Cardiac muscle cell (in vitro differentiated cells and primary cell): ENCODE results near the gene TRIM40. TPM values are rescaled to one million over a fixed set of nuclear protein-coding genes. Genes with fewer than 3 reads are reported as not detected.
"Not testable (repeated sequence)": the region's sequence is repeated elsewhere in the genome, so short reads cannot be mapped to it uniquely, and the experiment has no call there.

Source experiments
- DNase-seq, 2 donors: peaks; one replicate each; pipeline versions ENCODE4 v3.0.0 to v3.0.0-alpha.2; 2010 to 2017; ENCODE audit warnings: low read depth in 1 of 2, low spot score in 1 of 2
- H3K27ac ChIP-seq: fragments of 200-600 bp; sonication (generic); 2 replicates; pipeline ENCODE4 v1.5.1; 2016
- H3K27me3 ChIP-seq: fragments of 200-600 bp; sonication (generic); 2 replicates; pipeline ENCODE4 v1.6.0; 2016; ENCODE audit warnings: control low read depth
- H3K36me3 ChIP-seq: fragments of 200-600 bp; sonication (generic); 2 replicates; pipeline ENCODE4 v1.5.1; 2016; ENCODE audit warnings: control low read depth
- H3K4me1 ChIP-seq: fragments of 200-600 bp; sonication (generic); 2 replicates; pipeline ENCODE4 v1.8.1; 2017; ENCODE audit warnings: low read depth, mild to moderate bottlenecking, mixed run types
- H3K4me3 ChIP-seq: fragments of 200-600 bp; sonication (generic); 2 replicates; pipeline ENCODE4 v1.5.1; 2016; ENCODE audit warnings: mild to moderate bottlenecking
- H3K9me3 ChIP-seq: fragments of 200-600 bp; sonication (generic); 2 replicates; pipeline ENCODE4 v1.5.1; 2017; ENCODE audit warnings: low read depth, mild to moderate bottlenecking, control low read depth
- polyA plus RNA-seq: library from polyadenylated mRNA; unstranded; fragments of >200 nt; fragmentation: Nextera tagmentation; extraction: Ambion mirVana; gene quantifications from 2 replicates; pipeline ENCODE4 v1.2.1, GENCODE V29; 2016
- total RNA-seq: library from RNA; depleted of rRNA; stranded (reverse); fragments of >200 nt; gene quantifications from 2 replicates; pipeline ENCODE4 v1.2.3, GENCODE V29; 2016
- TF ChIP-seq, protein P1 (sequence below): IDR thresholded peaks from 2 replicates; pipeline ENCODE4 v1.5.1; 2012; ENCODE audit warnings: low read depth, mild to moderate bottlenecking, low read length

The TRIM40 gene
- total and polyA plus RNA-seq, 2 experiments from 2014 or later: not detected

- H3K4me3 ChIP-seq: no peak overlapping the region
- no peaks in the 10 kb centered on the region for H3K4me1 ChIP-seq
- no peaks in the 10 kb centered on the region for H3K36me3 ChIP-seq
- H3K9me3 ChIP-seq: no peaks in the 10 kb centered on the region
- H3K27ac ChIP-seq: no peak overlapping the region
- TF ChIP-seq, protein P1, sequence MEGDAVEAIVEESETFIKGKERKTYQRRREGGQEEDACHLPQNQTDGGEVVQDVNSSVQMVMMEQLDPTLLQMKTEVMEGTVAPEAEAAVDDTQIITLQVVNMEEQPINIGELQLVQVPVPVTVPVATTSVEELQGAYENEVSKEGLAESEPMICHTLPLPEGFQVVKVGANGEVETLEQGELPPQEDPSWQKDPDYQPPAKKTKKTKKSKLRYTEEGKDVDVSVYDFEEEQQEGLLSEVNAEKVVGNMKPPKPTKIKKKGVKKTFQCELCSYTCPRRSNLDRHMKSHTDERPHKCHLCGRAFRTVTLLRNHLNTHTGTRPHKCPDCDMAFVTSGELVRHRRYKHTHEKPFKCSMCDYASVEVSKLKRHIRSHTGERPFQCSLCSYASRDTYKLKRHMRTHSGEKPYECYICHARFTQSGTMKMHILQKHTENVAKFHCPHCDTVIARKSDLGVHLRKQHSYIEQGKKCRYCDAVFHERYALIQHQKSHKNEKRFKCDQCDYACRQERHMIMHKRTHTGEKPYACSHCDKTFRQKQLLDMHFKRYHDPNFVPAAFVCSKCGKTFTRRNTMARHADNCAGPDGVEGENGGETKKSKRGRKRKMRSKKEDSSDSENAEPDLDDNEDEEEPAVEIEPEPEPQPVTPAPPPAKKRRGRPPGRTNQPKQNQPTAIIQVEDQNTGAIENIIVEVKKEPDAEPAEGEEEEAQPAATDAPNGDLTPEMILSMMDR: no peak
- H3K27me3 ChIP-seq: peaks cover 81% of the 10 kb centered on the region
- no peak for DNase-seq
Observed at GRCh38 chr6:30112402-30112994, 23.4 kb upstream of the TRIM40 start.

DNA sequence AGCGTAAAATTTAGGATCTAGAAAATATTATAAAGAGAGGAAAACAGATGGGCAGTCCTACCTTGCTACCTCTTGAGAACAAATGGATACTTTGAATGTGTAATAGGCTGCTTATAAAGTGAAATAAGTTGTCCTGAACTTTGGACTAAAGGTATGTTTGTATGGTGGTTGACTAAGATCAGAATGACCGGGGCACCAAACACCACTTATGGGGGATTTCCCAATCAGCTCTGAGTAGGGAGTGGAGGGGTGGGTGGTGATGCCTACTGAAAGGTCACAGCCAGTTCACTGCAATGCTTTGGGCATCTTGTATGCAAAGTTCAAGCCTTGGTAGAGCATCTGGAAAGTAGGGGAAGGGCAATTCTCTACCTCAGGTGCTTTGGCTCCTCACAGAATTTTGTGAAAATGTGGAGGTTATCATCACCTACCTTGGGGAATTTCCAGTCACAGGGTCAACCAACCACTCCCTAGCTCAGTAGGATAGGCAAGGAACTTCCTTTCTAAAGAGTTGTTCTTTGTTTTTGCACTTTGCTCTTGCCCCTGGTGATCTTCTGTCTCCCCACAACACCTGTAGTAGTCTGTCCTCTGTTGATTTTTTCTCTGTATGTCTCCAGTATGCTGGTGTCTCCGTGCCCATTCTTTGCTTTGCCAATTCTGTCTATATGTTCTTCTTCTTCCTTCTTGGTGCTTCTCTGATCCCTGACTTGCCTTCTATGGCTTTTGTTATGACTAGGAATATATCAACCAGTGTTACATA lies 22.8 kb upstream of the TRIM40 start, which contains the start of gene TRIM31:
Gene TRIM31, minus strand, starts transcription at position 88 of the 757 bp plus-strand sequence. CDS start 285 bp downstream, outside the sequence.
- H3K27me3 ChIP-seq: peaks cover 74% of the 10 kb centered on the region

DNA sequence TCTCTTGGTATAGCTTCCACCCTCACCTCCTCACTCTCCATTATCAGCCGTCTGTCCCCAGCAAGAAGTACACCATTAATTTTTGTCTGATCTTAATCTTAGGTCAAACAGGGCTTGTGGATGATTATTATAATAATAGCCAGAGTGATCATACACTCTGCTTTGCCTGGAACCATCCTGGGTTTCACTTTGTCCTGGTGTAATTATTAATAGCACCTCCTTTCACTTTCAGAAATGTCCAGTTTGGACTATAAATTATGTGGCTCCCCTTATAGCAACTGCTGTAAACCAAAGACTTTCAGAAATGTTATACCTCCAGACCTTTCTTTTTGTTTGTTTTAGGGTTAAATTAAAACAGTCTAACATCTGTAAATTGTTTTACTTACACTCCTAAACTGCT lies 22.1 kb upstream of the TRIM40 start:
- TF ChIP-seq, protein P1: no peak

More for the DNA sequence above, 22.8 kb upstream of the TRIM40 start, which contains the start of gene TRIM31:
- H3K4me1 ChIP-seq: no peaks in the 10 kb centered on the region
- H3K27ac ChIP-seq: no peak within 1 kb of the TSS
- TF ChIP-seq, protein P1: no peak
- no peak for DNase-seq
- no peaks in the 10 kb centered on the region for H3K36me3 ChIP-seq
- H3K4me3 ChIP-seq: no peak within 1 kb of the TSS
- H3K9me3 ChIP-seq: no peaks in the 10 kb centered on the region

GRCh38 chr6:30116724-30117123 lies 19.2 kb upstream of the TRIM40 start:
- H3K27me3 ChIP-seq: peaks cover 52% of the 10 kb centered on the region
- DNase-seq: no peak
- no peak overlapping the region for H3K27ac ChIP-seq

More for the DNA sequence above, 22.1 kb upstream of the TRIM40 start:
- no peak for DNase-seq
- H3K4me3 ChIP-seq: no peak overlapping the region
- H3K4me1 ChIP-seq: no peaks in the 10 kb centered on the region
- no peaks in the 10 kb centered on the region for H3K36me3 ChIP-seq
- H3K27ac ChIP-seq: no peak overlapping the region
- no peaks in the 10 kb centered on the region for H3K9me3 ChIP-seq
- H3K27me3 ChIP-seq: peaks cover 69% of the 10 kb centered on the region

DNA sequence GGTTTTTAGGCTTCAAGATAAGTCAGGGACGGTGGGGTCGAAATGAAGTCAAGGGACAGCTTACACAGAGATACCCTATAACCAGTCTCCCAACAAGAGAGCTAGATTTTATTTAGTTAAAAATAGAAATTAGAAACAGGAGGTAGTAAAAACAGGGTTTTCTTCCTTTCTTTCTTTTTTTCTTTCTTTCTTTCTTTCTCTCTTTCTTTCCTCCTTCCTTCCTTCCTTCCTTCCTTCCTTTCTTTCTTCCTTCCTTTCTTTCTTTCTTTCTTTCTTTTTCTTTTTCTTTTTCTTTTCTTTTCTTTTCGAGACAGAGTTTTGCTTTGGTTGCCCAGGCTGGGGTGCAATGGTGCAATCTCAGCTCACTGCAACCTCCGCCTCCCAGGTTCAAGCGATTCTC lies 17.2 kb upstream of the TRIM40 start:
- H3K27me3 ChIP-seq: peaks cover 52% of the 10 kb centered on the region
- not testable (repeated sequence) for H3K9me3 ChIP-seq, H3K4me3 ChIP-seq, H3K27ac ChIP-seq, H3K36me3 ChIP-seq, DNase-seq, H3K4me1 ChIP-seq

More at GRCh38 chr6:30116724-30117123, 19.2 kb upstream of the TRIM40 start:
- H3K4me3 ChIP-seq: no peak overlapping the region
- H3K4me1 ChIP-seq: no peaks in the 10 kb centered on the region
- TF ChIP-seq, protein P1: no peak
- no peaks in the 10 kb centered on the region for H3K9me3 ChIP-seq
- H3K36me3 ChIP-seq: no peaks in the 10 kb centered on the region
